Activated CD8-positive, alpha-beta T cell treated with anti-CD3 and anti-CD28 coated beads for 36 hours (primary cell): ENCODE results near the gene RXFP1. TPM values are rescaled to one million over a fixed set of nuclear protein-coding genes. Genes with fewer than 3 reads are reported as not detected.

Experiments used
- ATAC-seq: fragments of 200-7000 bp; cut with Tn5 transposase; one replicate; pipeline ENCODE4 v1.10.0; 2021; ENCODE audit warnings: mild to moderate bottlenecking, moderate library complexity
- CTCF ChIA-PET: fragments of 350-600 bp; sonication (Branson Sonifier 250); formaldehyde crosslinking; loops from one replicate; lab custom pipeline; 2021; ENCODE audit warnings: antibody characterized with exemption; lab: Charles Lee
- POLR2A ChIA-PET: fragments of 350-600 bp; sonication (Branson Sonifier 250); formaldehyde crosslinking; loops from one replicate; lab custom pipeline; 2021; ENCODE audit warnings: antibody characterized with exemption; lab: Charles Lee
- DNase-seq: peaks from one replicate; pipeline ENCODE4 v3.0.0-alpha.2; 2020
- H3K27ac Mint-ChIP-seq: one replicate; pipeline ENCODE4 v1.8.0; 2021; ENCODE audit warnings: mild to moderate bottlenecking, mixed read lengths
- H3K27me3 Mint-ChIP-seq: one replicate; pipeline ENCODE4 v1.8.0; 2021; ENCODE audit warnings: mixed read lengths
- H3K36me3 Mint-ChIP-seq: one replicate; pipeline ENCODE4 v1.8.0; 2021; ENCODE audit warnings: low read depth, mixed read lengths
- H3K4me1 Mint-ChIP-seq: one replicate; pipeline ENCODE4 v1.8.0; 2021; ENCODE audit warnings: low read depth, mixed read lengths
- H3K4me3 Mint-ChIP-seq: one replicate; pipeline ENCODE4 v1.8.0; 2021; ENCODE audit warnings: mild to moderate bottlenecking, moderate library complexity, mixed read lengths
- H3K9me3 Mint-ChIP-seq: one replicate; pipeline ENCODE4 v1.8.0; 2021; ENCODE audit warnings: mixed read lengths
- CTCF ChIP-seq: fragments of 200-600 bp; IDR thresholded peaks from one replicate; pipeline ENCODE4 v1.8.0; 2022; ENCODE audit warnings: antibody characterized with exemption, mild to moderate bottlenecking
- intact Hi-C: fragments of 100-400 bp; cut with micrococcal nuclease; formaldehyde crosslinking; loops from one replicate; pipeline ENCODE4 v1.10.0; 2022
- total RNA-seq, 2 experiments: library from RNA; stranded (reverse); gene quantifications; one replicate each; pipeline ENCODE4 v1.2.3, GENCODE V29; 2021

Gene RXFP1
- total RNA-seq, 2 experiments from 2014 or later = not detected

DNA sequence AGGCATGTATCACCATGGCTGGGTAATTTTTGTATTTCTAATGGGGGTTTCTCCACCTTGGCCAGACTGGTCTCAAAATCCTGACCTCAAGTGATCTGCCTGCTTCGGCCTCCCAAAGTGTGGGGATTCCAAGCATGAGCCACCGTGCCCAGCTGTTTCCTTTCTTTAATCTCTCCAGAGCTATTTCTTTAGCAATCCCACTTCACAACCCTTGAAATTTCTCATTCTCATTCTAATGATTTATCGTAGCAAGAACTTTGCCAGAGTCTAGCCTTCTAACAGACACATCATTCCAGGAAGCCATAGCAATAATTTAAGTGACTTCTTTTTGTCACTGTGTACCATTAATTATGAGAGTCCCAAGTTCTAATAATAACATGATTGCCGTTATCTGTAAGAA lies 68.6 kb downstream of the RXFP1 start:
- no peaks in the 10 kb centered on the region for H3K36me3 Mint-ChIP-seq
- ChIA-PET POLR2A (no interaction called here), CTCF (no interaction called here)
- DNase-seq (no peak), ATAC-seq (no peak)
- no peak overlapping the region for H3K4me3 Mint-ChIP-seq
- H3K9me3 Mint-ChIP-seq = no peaks in the 10 kb centered on the region
- no peaks in the 10 kb centered on the region for H3K4me1 Mint-ChIP-seq
- TF ChIP-seq CTCF = no peak
- no peak overlapping the region for H3K27ac Mint-ChIP-seq
- intact Hi-C loops = no loop called here
- H3K27me3 Mint-ChIP-seq = peaks cover 11% of the 10 kb centered on the region

DNA sequence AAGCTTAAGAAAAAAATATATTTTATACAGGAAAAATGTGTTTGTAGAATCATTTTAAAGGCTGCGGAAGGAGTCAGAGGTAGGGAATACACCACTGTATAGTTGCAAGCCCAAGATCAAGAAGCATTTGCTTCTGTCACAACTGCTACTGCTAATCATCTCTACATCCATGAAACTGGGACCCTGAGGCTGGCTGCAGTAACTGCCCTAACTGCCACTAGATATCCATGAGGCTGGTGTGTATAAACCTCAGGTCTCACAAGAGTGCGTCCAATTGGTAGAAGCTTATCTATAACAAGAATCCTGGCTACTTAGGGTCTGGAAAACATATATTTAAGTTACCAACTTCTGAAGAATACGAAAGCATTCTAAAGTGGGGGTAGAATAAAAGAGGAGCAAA lies 69.1 kb downstream of the RXFP1 start:
- Mint-ChIP-seq H3K27me3 (peaks cover 11% of the 10 kb centered on the region), H3K27ac (no peak overlapping the region), H3K4me1 (no peaks in the 10 kb centered on the region), H3K36me3 (no peaks in the 10 kb centered on the region), H3K4me3 (no peak overlapping the region), H3K9me3 (no peaks in the 10 kb centered on the region)
- POLR2A ChIA-PET = no interaction called here
- intact Hi-C loops = no loop called here
- DNase-seq (no peak), ATAC-seq (no peak)
- no peak for TF ChIP-seq CTCF
- CTCF ChIA-PET = no interaction called here

DNA sequence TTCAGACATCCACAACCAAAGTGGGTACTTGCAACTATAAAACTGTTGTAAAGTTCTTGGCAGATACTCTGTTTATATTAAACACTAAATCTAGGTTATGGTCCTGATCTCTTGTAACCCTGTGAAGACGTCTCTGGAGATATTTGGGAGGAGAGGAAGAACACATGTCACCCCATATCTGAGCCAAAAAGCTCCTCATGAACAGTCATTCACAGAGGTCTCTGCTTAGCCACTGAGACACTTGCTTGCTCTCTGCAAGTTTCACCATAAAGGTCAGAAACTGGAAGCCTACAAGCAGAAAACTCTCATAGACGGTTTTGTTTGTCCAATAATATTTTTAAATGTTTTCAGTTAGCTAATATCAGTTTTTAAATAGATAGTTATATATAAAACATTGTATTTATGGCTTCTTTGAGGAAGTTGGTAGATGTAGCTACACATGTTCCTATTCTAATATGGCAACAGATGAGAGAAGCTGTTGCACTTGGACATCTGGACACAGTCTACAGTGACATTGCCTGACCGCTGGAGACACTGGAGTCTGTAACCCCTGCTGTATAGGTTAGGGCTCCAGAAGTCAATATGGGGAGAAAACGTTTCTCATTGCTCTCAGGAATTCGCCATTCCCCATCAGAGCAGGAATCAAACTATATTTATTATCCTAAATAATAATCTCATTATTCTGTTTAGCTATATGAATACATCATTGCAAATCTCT lies 76.4 kb downstream of the RXFP1 start:
- H3K4me3 Mint-ChIP-seq = no peak overlapping the region
- H3K27ac Mint-ChIP-seq = no peak overlapping the region
- TF ChIP-seq CTCF = no peak
- no peaks in the 10 kb centered on the region for H3K36me3 Mint-ChIP-seq
- ATAC-seq (no peak), DNase-seq (no peak)
- no peaks in the 10 kb centered on the region for H3K9me3 Mint-ChIP-seq
- ChIA-PET POLR2A (no interaction called here), CTCF (no interaction called here)
- intact Hi-C loops = no loop called here
- H3K4me1 Mint-ChIP-seq = no peaks in the 10 kb centered on the region
- peaks cover 11% of the 10 kb centered on the region for H3K27me3 Mint-ChIP-seq

GRCh38 chr4:158599150-158599549 lies 77.5 kb downstream of the RXFP1 start:
- peaks cover 11% of the 10 kb centered on the region for H3K27me3 Mint-ChIP-seq
- no peak overlapping the region for H3K27ac Mint-ChIP-seq
- intact Hi-C loops = no loop called here
- H3K9me3 Mint-ChIP-seq = no peaks in the 10 kb centered on the region
- TF ChIP-seq CTCF = no peak
- no peak overlapping the region for H3K4me3 Mint-ChIP-seq
- H3K36me3 Mint-ChIP-seq = no peaks in the 10 kb centered on the region
- no peaks in the 10 kb centered on the region for H3K4me1 Mint-ChIP-seq
- ATAC-seq = no peak
- CTCF ChIA-PET = no interaction called here
- no peak for DNase-seq
- POLR2A ChIA-PET = no interaction called here

DNA sequence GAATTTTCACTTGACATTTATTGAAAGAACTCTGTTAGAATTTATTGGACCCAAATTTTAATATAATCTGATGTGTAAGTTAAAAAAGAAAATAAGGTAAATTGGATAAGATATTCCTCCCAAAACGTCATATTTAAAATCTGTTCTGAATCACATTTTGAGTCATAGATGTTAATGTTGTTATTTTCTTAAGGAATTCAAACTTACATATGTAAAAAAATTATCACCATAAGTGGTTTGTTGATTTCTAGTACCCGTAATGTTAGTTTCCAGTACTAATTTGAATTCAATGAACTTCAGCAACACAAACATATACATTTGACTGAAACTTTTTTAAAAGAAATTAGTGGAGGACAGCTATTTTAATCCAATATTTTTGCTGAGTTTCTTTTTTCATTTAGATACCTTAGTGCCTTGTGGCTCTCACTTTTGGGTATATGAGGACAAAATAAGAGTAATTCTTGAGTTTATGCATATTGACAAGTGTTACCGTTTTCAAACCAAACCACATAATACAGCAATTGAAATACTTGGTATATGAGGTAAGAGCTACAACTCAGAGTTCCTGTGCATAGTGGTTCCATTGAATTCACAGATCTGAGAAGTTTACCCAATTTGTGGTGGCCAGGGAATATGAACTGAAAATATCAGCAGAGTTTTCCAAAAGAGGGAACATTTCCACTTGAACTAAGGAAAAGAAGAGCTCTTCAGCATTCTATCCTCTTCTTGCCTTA lies 78.2 kb downstream of the RXFP1 start:
- Mint-ChIP-seq H3K27me3 (peaks cover 11% of the 10 kb centered on the region), H3K9me3 (no peaks in the 10 kb centered on the region), H3K4me1 (no peaks in the 10 kb centered on the region), H3K36me3 (no peaks in the 10 kb centered on the region), H3K4me3 (no peak overlapping the region), H3K27ac (no peak overlapping the region)
- CTCF ChIA-PET = no interaction called here
- no peak for ATAC-seq
- no peak for DNase-seq
- POLR2A ChIA-PET = interaction anchor here (0.8 kb wide), 1 partner anchor 178 kb away, joined by 3 read pairs; no protein-coding TSS in a partner anchor
- intact Hi-C loops = no loop called here
- no peak for TF ChIP-seq CTCF
